B cell (primary cell): ENCODE data around the gene C6orf47. TPM values are rescaled to one million over a fixed set of nuclear protein-coding genes. Genes with fewer than 3 reads are reported as not detected.

Experiments
- ATAC-seq: fragments of 200-7000 bp; cut with Tn5 transposase; one replicate; pipeline ENCODE4 v1.10.0; 2021; ENCODE audit warnings: low read depth, mild to moderate bottlenecking, moderate number of reproducible peaks, moderate library complexity
- CTCF ChIA-PET: fragments of 350-600 bp; sonication (Branson Sonifier 250); formaldehyde crosslinking; loops from one replicate; lab custom pipeline; 2021; ENCODE audit warnings: antibody characterized with exemption, inconsistent platforms; lab: Charles Lee
- POLR2A ChIA-PET: fragments of 350-600 bp; sonication (Branson Sonifier 250); formaldehyde crosslinking; loops from one replicate; lab custom pipeline; 2021; ENCODE audit warnings: antibody characterized with exemption; lab: Charles Lee
- DNase-seq: peaks from one replicate; pipeline ENCODE4 v3.0.0; 2013
- H2AFZ ChIP-seq: 2 replicates; pipeline ENCODE4 v1.6.1; 2012; ENCODE audit warnings: mild to moderate bottlenecking, low read depth, low read length; ENCODE audit not compliant: insufficient read depth, poor library complexity, severe bottlenecking
- H3K27ac ChIP-seq, 2 donors: 1 replicate in 1 of 2; 2 replicates in 1 of 2; pipeline ENCODE4 v1.5.1; 2012 to 2013; ENCODE audit warnings: low read length in 2 of 2, mild to moderate bottlenecking in 2 of 2, moderate library complexity in 1 of 2
- H3K27me3 ChIP-seq, 4 experiments: fragments of 200-600 bp in 1 of 4; sonication (generic) in 1 of 4; replicated peaks in 1 of 4; 1 replicate in 2 of 4; 2 replicates in 2 of 4; pipeline versions ENCODE4 v1.6.1 to v1.7.0; 2013 to 2016; ENCODE audit warnings: low read length in 3 of 4, mild to moderate bottlenecking in 2 of 4, mixed read lengths in 1 of 4, moderate library complexity in 1 of 4; ENCODE audit not compliant: insufficient read depth in 4 of 4, control insufficient read depth in 3 of 4; ENCODE audit errors: control extremely low read depth in 1 of 4
- H3K36me3 ChIP-seq, 2 experiments: replicated peaks in 1 of 2; 1 replicate in 1 of 2; 2 replicates in 1 of 2; pipeline versions ENCODE4 v1.6.1 to v1.7.1; 2013; ENCODE audit warnings: low read length in 1 of 2; ENCODE audit not compliant: insufficient read depth in 2 of 2, control insufficient read depth in 1 of 2; ENCODE audit errors: control extremely low read depth in 1 of 2, extremely low read depth in 1 of 2
- H3K4me1 ChIP-seq, 2 donors: fragments of 200-600 bp in 1 of 2; sonication (generic) in 1 of 2; 1 replicate in 1 of 2; 2 replicates in 1 of 2; pipeline versions ENCODE4 v1.5.1 to v1.6.1; 2013 to 2017; ENCODE audit warnings: low read length in 2 of 2; ENCODE audit not compliant: control insufficient read depth in 2 of 2, insufficient read depth in 2 of 2
- H3K4me2 ChIP-seq: replicated peaks from 2 replicates; pipeline ENCODE3; 2012; ENCODE audit warnings: mild to moderate bottlenecking, low read depth, low read length; ENCODE audit not compliant: poor library complexity, severe bottlenecking
- H3K4me3 ChIP-seq, 5 experiments: fragments of 200-600 bp in 1 of 5; sonication (generic) in 1 of 5; 1 replicate in 3 of 5; 2 replicates in 2 of 5; pipeline versions ENCODE4 v1.5.1 to v1.7.0; 2011 to 2016; ENCODE audit warnings: low read length in 4 of 5, mild to moderate bottlenecking in 4 of 5, low read depth in 2 of 5, control low read depth in 1 of 5, moderate library complexity in 1 of 5; ENCODE audit not compliant: insufficient read depth in 1 of 5; ENCODE audit errors: control extremely low read depth in 1 of 5, extremely low read depth in 1 of 5
- H3K79me2 ChIP-seq: fragments of 200-600 bp; sonication (generic); one replicate; pipeline ENCODE4 v1.6.0; 2016; ENCODE audit warnings: low read length; ENCODE audit not compliant: control insufficient read depth, insufficient read depth
- H3K9ac ChIP-seq: fragments of 200-600 bp; sonication (generic); 2 replicates; pipeline ENCODE4 v1.6.1; 2017; ENCODE audit warnings: mild to moderate bottlenecking, low read length, moderate library complexity
- H3K9me3 ChIP-seq, 3 donors: one replicate each; pipeline versions ENCODE4 v1.6.1 to v1.7.1; 2013; ENCODE audit warnings: low read length in 2 of 3; ENCODE audit not compliant: control insufficient read depth in 2 of 3, insufficient read depth in 1 of 3; ENCODE audit errors: control extremely low read depth in 1 of 3
- H4K20me1 ChIP-seq: 2 replicates; pipeline ENCODE4 v1.6.0; 2012; ENCODE audit warnings: mild to moderate bottlenecking, low read length; ENCODE audit not compliant: insufficient read depth, control insufficient read depth, poor library complexity, severe bottlenecking
- H3K27ac Mint-ChIP-seq: one replicate; pipeline ENCODE4 v1.8.0; 2021; ENCODE audit warnings: mixed read lengths
- H3K27me3 Mint-ChIP-seq: one replicate; pipeline ENCODE4 v1.8.0; 2021; ENCODE audit warnings: mixed read lengths
- H3K4me1 Mint-ChIP-seq: one replicate; pipeline ENCODE4 v1.8.0; 2021; ENCODE audit warnings: mixed read lengths
- H3K4me3 Mint-ChIP-seq: one replicate; pipeline ENCODE4 v1.8.0; 2021; ENCODE audit warnings: mixed read lengths
- H3K9me3 Mint-ChIP-seq: one replicate; pipeline ENCODE4 v1.8.0; 2022; ENCODE audit warnings: mixed read lengths; ENCODE audit not compliant: insufficient read depth
- EZH2 ChIP-seq: IDR thresholded peaks from 2 replicates; pipeline ENCODE4 v1.6.1; 2012; ENCODE audit warnings: borderline replicate concordance, low read depth, mild to moderate bottlenecking, moderate library complexity, low read length; ENCODE audit not compliant: insufficient read depth, poor library complexity, severe bottlenecking
- WGBS: methylation state at CpG from one replicate; pipeline ENCODE4 v1.1.5; 2013; ENCODE audit warnings: missing lambda C conversion rate; ENCODE audit not compliant: insufficient coverage; 5-methylcytosine and 5-hydroxymethylcytosine counted together
- intact Hi-C: fragments of 100-400 bp; cut with micrococcal nuclease; formaldehyde crosslinking; loops from one replicate; pipeline ENCODE4 v1.10.0; 2022
- polyA plus RNA-seq: library from polyadenylated mRNA; depleted of rRNA; stranded (reverse); fragments of >200 nt; gene quantifications from 2 replicates; pipeline ENCODE4 v1.2.3, GENCODE V29; 2012
- total RNA-seq, 2 donors: library from RNA; stranded (reverse); fragments of 120-200 nt in 1 of 2; gene quantifications; 1 replicate in 1 of 2; 2 replicates in 1 of 2; pipeline versions ENCODE4 v1.2.3 to v1.2.4, GENCODE V29; 2013 to 2022
- TF ChIP-seq, protein P1 (sequence below): fragments of 200-600 bp; IDR thresholded peaks from one replicate; pipeline ENCODE4 v1.8.0; 2022; ENCODE audit warnings: antibody characterized with exemption, mild to moderate bottlenecking

The C6orf47 gene
- total and polyA plus RNA-seq, 2 donors (not counting 1 experiment from before 2014, with no cell fraction given): 7.6 to 34.0 TPM

DNA sequence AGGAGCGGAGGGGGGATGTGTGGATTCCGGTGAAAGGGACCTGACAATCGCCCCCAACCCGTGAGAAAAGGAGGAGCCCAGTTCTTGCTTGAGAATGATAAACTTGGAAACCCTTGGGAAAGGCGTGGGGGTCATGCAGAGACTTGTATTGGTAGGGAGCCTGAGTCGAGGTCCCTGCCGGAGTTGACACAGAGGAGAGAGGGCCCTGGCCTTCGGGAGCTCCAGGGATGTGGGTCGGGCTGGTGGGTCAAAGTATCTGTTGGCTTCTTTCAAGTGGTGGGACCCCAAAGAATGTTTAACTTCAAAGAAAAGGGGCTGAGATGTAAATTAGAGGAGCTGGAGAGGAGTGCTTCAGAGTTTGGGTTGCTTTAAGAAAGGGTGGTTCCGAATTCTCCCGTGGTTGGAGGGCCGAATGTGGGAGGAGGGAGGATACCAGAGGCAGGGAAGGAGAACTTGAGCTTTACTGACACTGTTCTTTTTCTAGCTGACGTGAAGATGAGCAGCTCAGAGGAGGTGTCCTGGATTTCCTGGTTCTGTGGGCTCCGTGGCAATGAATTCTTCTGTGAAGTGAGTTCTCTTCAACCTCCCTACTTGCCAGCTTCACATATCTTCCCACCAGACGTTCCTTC lies 5.9 kb upstream of the C6orf47 start:
- H4K20me1 ChIP-seq: peaks cover 28% of the 10 kb centered on the region
- CTCF ChIA-PET: interaction anchor here (0.7 to 1.4 kb wide), 2 partner anchors 29 to 164 kb away, joined by 3 to 10 read pairs; no protein-coding TSS in a partner anchor
- H3K27ac Mint-ChIP-seq: peak overlapping the region; percentile 100
- no peaks in the 10 kb centered on the region for H3K27me3 ChIP-seq
- H3K4me1 Mint-ChIP-seq: peaks cover 47% of the 10 kb centered on the region
- H3K4me3 Mint-ChIP-seq: peak overlapping the region; percentile 96
- ATAC-seq (no peak), DNase-seq (no peak)
- peak overlapping the region; percentile 21 to 98 for H3K27ac ChIP-seq
- intact Hi-C loops: loop anchor here (1.0 to 5.0 kb wide), 7 partner anchors 36 to 531 kb away; partner anchors contain the start of genes ABHD16A, AGPAT1, CLIC1 and RNF5
- H2AFZ ChIP-seq: peak overlapping the region; percentile 72
- H3K9me3 Mint-ChIP-seq: no peaks in the 10 kb centered on the region
- peak overlapping the region; percentile 90 for H3K4me2 ChIP-seq
- WGBS: 2% methylated on average over 12 of the region's 15 CpGs
- peak overlapping the region; percentile 89 for H3K9ac ChIP-seq
- no peaks in the 10 kb centered on the region for H3K9me3 ChIP-seq
- H3K79me2 ChIP-seq: peaks cover 72% of the 10 kb centered on the region
- POLR2A ChIA-PET: interaction anchor here (0.7 kb wide), 1 partner anchor 1305 kb away, joined by 3 read pairs; no protein-coding TSS in a partner anchor
- H3K4me1 ChIP-seq: peaks cover 23 to 41% of the 10 kb centered on the region in 2 donors
- H3K4me3 ChIP-seq: peak overlapping the region; percentile 58 to 98 (median 85)
- TF ChIP-seq, protein P1, sequence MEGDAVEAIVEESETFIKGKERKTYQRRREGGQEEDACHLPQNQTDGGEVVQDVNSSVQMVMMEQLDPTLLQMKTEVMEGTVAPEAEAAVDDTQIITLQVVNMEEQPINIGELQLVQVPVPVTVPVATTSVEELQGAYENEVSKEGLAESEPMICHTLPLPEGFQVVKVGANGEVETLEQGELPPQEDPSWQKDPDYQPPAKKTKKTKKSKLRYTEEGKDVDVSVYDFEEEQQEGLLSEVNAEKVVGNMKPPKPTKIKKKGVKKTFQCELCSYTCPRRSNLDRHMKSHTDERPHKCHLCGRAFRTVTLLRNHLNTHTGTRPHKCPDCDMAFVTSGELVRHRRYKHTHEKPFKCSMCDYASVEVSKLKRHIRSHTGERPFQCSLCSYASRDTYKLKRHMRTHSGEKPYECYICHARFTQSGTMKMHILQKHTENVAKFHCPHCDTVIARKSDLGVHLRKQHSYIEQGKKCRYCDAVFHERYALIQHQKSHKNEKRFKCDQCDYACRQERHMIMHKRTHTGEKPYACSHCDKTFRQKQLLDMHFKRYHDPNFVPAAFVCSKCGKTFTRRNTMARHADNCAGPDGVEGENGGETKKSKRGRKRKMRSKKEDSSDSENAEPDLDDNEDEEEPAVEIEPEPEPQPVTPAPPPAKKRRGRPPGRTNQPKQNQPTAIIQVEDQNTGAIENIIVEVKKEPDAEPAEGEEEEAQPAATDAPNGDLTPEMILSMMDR: no peak
- TF ChIP-seq EZH2: no peak
- no peaks in the 10 kb centered on the region for H3K27me3 Mint-ChIP-seq
- peaks cover 18 to 68% of the 10 kb centered on the region in 2 experiments for H3K36me3 ChIP-seq
